Measurements from ENCODE around the gene PPP4R3A. TPM values are rescaled to one million over a fixed set of nuclear protein-coding genes. Genes with fewer than 3 reads are reported as not detected.

PPP4R3A gene
- total and polyA plus RNA-seq, 10 of the 15 experiments (the other 5 are each of a cell fraction or from before 2014, with no cell fraction given) = 19.4 to 97.8 (median 62.9) TPM

GRCh38 chr14:91415794-91416743, 94.0 kb downstream of the PPP4R3A start (continued):
- TF ChIP-seq ZBTB4 (CRISPR knock-in tag; IDR thresholded peaks at IDR 0.05) (no peak), ASH2L (IDR thresholded peaks at IDR 0.05; ENCODE audit: borderline replicate concordance, low read depth) (no peak), ESRRA (IDR thresholded peaks at IDR 0.05; ENCODE audit: low read length) (no peak), TARDBP (IDR thresholded peaks at IDR 0.05; ENCODE audit: borderline replicate concordance) (no peak; the same call in 1 of the 2 replicates), PRDM15 (CRISPR knock-in tag; IDR thresholded peaks at IDR 0.05) (no peak), PAX5 (IDR thresholded peaks at IDR 0.05; ENCODE audit: borderline replicate concordance, low read depth, low read length) (peak; percentile 92), RAD51 (IDR thresholded peaks at IDR 0.05) (no peak), TCF7 (IDR thresholded peaks at IDR 0.05; ENCODE audit: borderline replicate concordance) (peak; percentile 21; the same call in 1 of the 2 replicates), SREBF1 (IDR thresholded peaks at IDR 0.05; ENCODE audit: low read length) (no peak), ZSCAN29 (IDR thresholded peaks at IDR 0.05) (no peak), BCL3 (IDR thresholded peaks at IDR 0.05; ENCODE audit: borderline replicate concordance, insufficient read depth, low read depth, low read length, poor library complexity, severe bottlenecking) (no peak), JUNB (IDR thresholded peaks at IDR 0.05) (no peak)
- TF ChIP-seq, protein P1, sequence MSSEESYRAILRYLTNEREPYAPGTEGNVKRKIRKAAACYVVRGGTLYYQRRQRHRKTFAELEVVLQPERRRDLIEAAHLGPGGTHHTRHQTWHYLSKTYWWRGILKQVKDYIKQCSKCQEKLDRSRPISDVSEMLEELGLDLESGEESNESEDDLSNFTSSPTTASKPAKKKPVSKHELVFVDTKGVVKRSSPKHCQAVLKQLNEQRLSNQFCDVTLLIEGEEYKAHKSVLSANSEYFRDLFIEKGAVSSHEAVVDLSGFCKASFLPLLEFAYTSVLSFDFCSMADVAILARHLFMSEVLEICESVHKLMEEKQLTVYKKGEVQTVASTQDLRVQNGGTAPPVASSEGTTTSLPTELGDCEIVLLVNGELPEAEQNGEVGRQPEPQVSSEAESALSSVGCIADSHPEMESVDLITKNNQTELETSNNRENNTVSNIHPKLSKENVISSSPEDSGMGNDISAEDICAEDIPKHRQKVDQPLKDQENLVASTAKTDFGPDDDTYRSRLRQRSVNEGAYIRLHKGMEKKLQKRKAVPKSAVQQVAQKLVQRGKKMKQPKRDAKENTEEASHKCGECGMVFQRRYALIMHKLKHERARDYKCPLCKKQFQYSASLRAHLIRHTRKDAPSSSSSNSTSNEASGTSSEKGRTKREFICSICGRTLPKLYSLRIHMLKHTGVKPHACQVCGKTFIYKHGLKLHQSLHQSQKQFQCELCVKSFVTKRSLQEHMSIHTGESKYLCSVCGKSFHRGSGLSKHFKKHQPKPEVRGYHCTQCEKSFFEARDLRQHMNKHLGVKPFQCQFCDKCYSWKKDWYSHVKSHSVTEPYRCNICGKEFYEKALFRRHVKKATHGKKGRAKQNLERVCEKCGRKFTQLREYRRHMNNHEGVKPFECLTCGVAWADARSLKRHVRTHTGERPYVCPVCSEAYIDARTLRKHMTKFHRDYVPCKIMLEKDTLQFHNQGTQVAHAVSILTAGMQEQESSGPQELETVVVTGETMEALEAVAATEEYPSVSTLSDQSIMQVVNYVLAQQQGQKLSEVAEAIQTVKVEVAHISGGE (CRISPR knock-in tag; IDR thresholded peaks at IDR 0.05) = no peak

Data from GM12878 (cell line).